HFFc6 (cell line): ENCODE measurements around the gene MRPL51. TPM values are rescaled to one million over a fixed set of nuclear protein-coding genes. Genes with fewer than 3 reads are reported as not detected.

Source experiments
- DNase-seq: peaks from one replicate; pipeline ENCODE4 v3.0.0-alpha.2; 2018
- H3K27ac Mint-ChIP-seq: 2 replicates; pipeline ENCODE4 v1.8.0; 2020; ENCODE audit warnings: mild to moderate bottlenecking, mixed read lengths
- H3K27me3 Mint-ChIP-seq: 2 replicates; pipeline ENCODE4 v1.8.0; 2021; ENCODE audit warnings: mild to moderate bottlenecking, moderate library complexity, mixed read lengths; ENCODE audit not compliant: insufficient read depth
- H3K36me3 Mint-ChIP-seq: 2 replicates; pipeline ENCODE4 v1.8.0; 2021; ENCODE audit warnings: low read depth, mixed read lengths
- H3K4me1 Mint-ChIP-seq: 2 replicates; pipeline ENCODE4 v1.8.0; 2020; ENCODE audit warnings: low read depth, mixed read lengths
- H3K4me3 Mint-ChIP-seq: 2 replicates; pipeline ENCODE4 v1.8.0; 2020; ENCODE audit warnings: mild to moderate bottlenecking, moderate library complexity, mixed read lengths
- H3K9me3 Mint-ChIP-seq: 2 replicates; pipeline ENCODE4 v1.8.0; 2020; ENCODE audit warnings: mild to moderate bottlenecking, mixed read lengths
- CTCF ChIP-seq: fragments of 200-600 bp; sonication (generic); IDR thresholded peaks from 2 replicates; pipeline ENCODE4 v1.5.0; 2021; ENCODE audit warnings: antibody characterized with exemption, mild to moderate bottlenecking
- total RNA-seq, 6 experiments: library from RNA; stranded (reverse); fragmentation: NEBNext Ultra II Directional; extraction: Animal tissue kit (Norgen Biotek cat#: 25700); gene quantifications; 2 replicates in 1 of 6; 3 replicates in 5 of 6; pipeline ENCODE4 v1.2.3, GENCODE V29; 2021

Gene MRPL51
- total RNA-seq, 6 experiments from 2014 or later, result 227 to 290 (median 257) TPM

- H3K4me3 Mint-ChIP-seq, result peak within 1 kb of the TSS; percentile 94
- peaks cover 13% of the 10 kb centered on the region for H3K36me3 Mint-ChIP-seq
- no peaks in the 10 kb centered on the region; the same call in 1 of the 2 replicates for H3K27me3 Mint-ChIP-seq
- no peaks in the 10 kb centered on the region for H3K9me3 Mint-ChIP-seq
- H3K27ac Mint-ChIP-seq, result peak within 1 kb of the TSS; percentile 99
- peak; percentile 84 for DNase-seq
- peaks cover 37% of the 10 kb centered on the region for H3K4me1 Mint-ChIP-seq
- no peak for TF ChIP-seq CTCF
These were observed 41.5 kb downstream of the MRPL51 start, which contains the start of gene TAPBPL for GRCh38 chr12:6451348-6452244. TSS of gene TAPBPL (plus strand) at chr12:6452042. CDS start at chr12:6452249, 207 bp downstream.

GRCh38 chr12:6450869-6451347 lies 42.2 kb downstream of the MRPL51 start:
- Mint-ChIP-seq H3K36me3 (peaks cover 13% of the 10 kb centered on the region), H3K27me3 (no peaks in the 10 kb centered on the region; the same call in 1 of the 2 replicates), H3K27ac (peak overlapping the region; percentile 99), H3K4me1 (peaks cover 37% of the 10 kb centered on the region), H3K4me3 (peak overlapping the region; percentile 94), H3K9me3 (no peaks in the 10 kb centered on the region)
- peak; percentile 24 for DNase-seq
- TF ChIP-seq CTCF, result no peak

- Mint-ChIP-seq H3K4me3 (peak overlapping the region; percentile 94), H3K4me1 (peaks cover 37% of the 10 kb centered on the region), H3K9me3 (no peaks in the 10 kb centered on the region), H3K27ac (peak overlapping the region; percentile 99), H3K36me3 (peaks cover 13% of the 10 kb centered on the region), H3K27me3 (no peaks in the 10 kb centered on the region; the same call in 1 of the 2 replicates)
- no peak for TF ChIP-seq CTCF
- DNase-seq, result no peak
These were observed 42.8 kb downstream of the MRPL51 start for GRCh38 chr12:6450091-6450868.

GRCh38 chr12:6444704-6445688 lies 48.1 kb downstream of the MRPL51 start, which contains the start of gene CD27:
TSS of gene CD27 (plus strand) at chr12:6444955. CDS start at chr12:6445096, 141 bp downstream.
- Mint-ChIP-seq H3K4me3 (no peak within 1 kb of the TSS), H3K4me1 (peaks cover 7% of the 10 kb centered on the region), H3K27ac (no peak within 1 kb of the TSS), H3K36me3 (peaks cover 22% of the 10 kb centered on the region), H3K27me3 (no peaks in the 10 kb centered on the region; the same call in none of the 2 replicates), H3K9me3 (no peaks in the 10 kb centered on the region)
- no peak for DNase-seq
- no peak for TF ChIP-seq CTCF
